Neuronal stem cell (in vitro differentiated cells): ENCODE data around the gene ZGLP1.

Experiments
- DNase-seq: peaks from one replicate; pipeline ENCODE4 v3.0.0-alpha.2; 2013; ENCODE audit warnings: low spot score
- H2AFZ ChIP-seq: one replicate; pipeline ENCODE4 v1.6.1; 2013; ENCODE audit warnings: mild to moderate bottlenecking, low read length, inconsistent platforms
- H2AK5ac ChIP-seq: 2 replicates; pipeline ENCODE4 v1.6.1; 2013; ENCODE audit warnings: low read depth, mild to moderate bottlenecking, inconsistent platforms, low read length, moderate library complexity, mixed read lengths
- H2BK120ac ChIP-seq: 2 replicates; pipeline ENCODE4 v1.6.1; 2013; ENCODE audit warnings: low read depth, mild to moderate bottlenecking, inconsistent platforms, low read length, moderate library complexity, mixed read lengths
- H2BK12ac ChIP-seq: one replicate; pipeline ENCODE4 v1.6.1; 2013; ENCODE audit warnings: low read length, inconsistent platforms
- H2BK15ac ChIP-seq: 2 replicates; pipeline ENCODE4 v1.6.1; 2013; ENCODE audit warnings: mild to moderate bottlenecking, low read length, inconsistent platforms, mixed read lengths
- H2BK5ac ChIP-seq: one replicate; pipeline ENCODE4 v1.6.1; 2013; ENCODE audit warnings: inconsistent platforms, mild to moderate bottlenecking, low read length, moderate library complexity
- H3K14ac ChIP-seq: one replicate; pipeline ENCODE4 v1.6.1; 2013; ENCODE audit warnings: low read length, inconsistent platforms
- H3K18ac ChIP-seq: 2 replicates; pipeline ENCODE4 v1.6.1; 2013; ENCODE audit warnings: low read length, inconsistent platforms
- H3K23ac ChIP-seq: 2 replicates; pipeline ENCODE4 v1.6.1; 2013; ENCODE audit warnings: low read depth, mild to moderate bottlenecking, mixed read lengths, low read length, inconsistent platforms; ENCODE audit not compliant: poor library complexity
- H3K27ac ChIP-seq: replicated peaks from 3 replicates; pipeline ENCODE4 v1.5.1; 2013; ENCODE audit warnings: low read length, inconsistent platforms
- H3K27me3 ChIP-seq, 3 experiments: 2 replicates each; pipeline ENCODE4 v1.6.1; 2013; ENCODE audit warnings: low read length in 3 of 3, mild to moderate bottlenecking in 2 of 3, inconsistent platforms in 1 of 3, low read depth in 1 of 3, mixed read lengths in 1 of 3, moderate library complexity in 1 of 3; ENCODE audit not compliant: control insufficient read depth in 3 of 3, insufficient read depth in 3 of 3
- H3K36me3 ChIP-seq, 2 donors: replicated peaks in 1 of 2; 2 replicates each; pipeline ENCODE4 v1.6.1; 2013; ENCODE audit warnings: low read length in 2 of 2; ENCODE audit not compliant: control insufficient read depth in 2 of 2, insufficient read depth in 2 of 2
- H3K4ac ChIP-seq: 2 replicates; pipeline ENCODE4 v1.6.1; 2013; ENCODE audit warnings: inconsistent platforms, mild to moderate bottlenecking, low read length, moderate library complexity
- H3K4me1 ChIP-seq, 2 donors: 1 replicate in 1 of 2; 2 replicates in 1 of 2; pipeline ENCODE4 v1.6.1; 2013; ENCODE audit warnings: low read length in 2 of 2, low read depth in 1 of 2; ENCODE audit not compliant: control insufficient read depth in 2 of 2, insufficient read depth in 1 of 2
- H3K4me2 ChIP-seq: one replicate; pipeline ENCODE4 v1.6.1; 2013; ENCODE audit warnings: mild to moderate bottlenecking, low read length, inconsistent platforms; ENCODE audit not compliant: insufficient read depth, poor library complexity, severe bottlenecking
- H3K4me3 ChIP-seq, 2 donors: 2 replicates each; pipeline ENCODE4 v1.5.1; 2013; ENCODE audit warnings: low read length in 2 of 2, mild to moderate bottlenecking in 2 of 2, inconsistent platforms in 1 of 2, moderate library complexity in 1 of 2
- H3K79me1 ChIP-seq: one replicate; pipeline ENCODE4 v1.6.1; 2013; ENCODE audit warnings: low read depth, mild to moderate bottlenecking, inconsistent platforms, low read length, moderate library complexity
- H3K9ac ChIP-seq: one replicate; pipeline ENCODE4 v1.6.1; 2013; ENCODE audit warnings: mild to moderate bottlenecking, low read depth, low read length, inconsistent platforms; ENCODE audit not compliant: poor library complexity
- H3K9me3 ChIP-seq, 2 donors: replicated peaks in 1 of 2; 2 replicates each; pipeline versions ENCODE3 to v1.6.1; 2013; ENCODE audit warnings: low read length in 2 of 2, mild to moderate bottlenecking in 2 of 2, inconsistent platforms in 1 of 2, low read depth in 1 of 2, mixed read lengths in 1 of 2, moderate library complexity in 1 of 2; ENCODE audit not compliant: control insufficient read depth in 2 of 2, insufficient read depth in 1 of 2
- H4K8ac ChIP-seq: one replicate; pipeline ENCODE4 v1.6.1; 2013; ENCODE audit warnings: low read depth, mild to moderate bottlenecking, inconsistent platforms, low read length, moderate library complexity
- H4K91ac ChIP-seq: one replicate; pipeline ENCODE4 v1.6.1; 2013; ENCODE audit warnings: low read length, low read depth, mild to moderate bottlenecking, inconsistent platforms; ENCODE audit not compliant: poor library complexity
- WGBS, 2 donors: extraction: QIAGEN DNeasy Blood & Tissue Kit; methylation state at CpG; one replicate each; pipeline ENCODE4 v1.1.7; 2013; ENCODE audit warnings: missing lambda C conversion rate in 2 of 2, mixed read lengths in 1 of 2; ENCODE audit not compliant: insufficient read length in 2 of 2, insufficient replicate concordance in 1 of 2; ENCODE audit errors: extremely low coverage in 2 of 2; 5-methylcytosine and 5-hydroxymethylcytosine counted together

The ZGLP1 gene

GRCh38 chr19:10334588-10335351, 25.2 kb upstream of the ZGLP1 start:
- Histone ChIP-seq H2AK5ac (peak overlapping the region; percentile 93), H4K8ac (no peak overlapping the region), H2BK15ac (peak overlapping the region; percentile 75), H3K27me3 (peaks cover 0 to 4% (median 0%) of the 10 kb centered on the region in 3 experiments), H3K27ac (no peak overlapping the region), H3K79me1 (peaks cover 15% of the 10 kb centered on the region), H3K23ac (peak overlapping the region; percentile 93), H3K4me2 (peak overlapping the region; percentile 89), H3K18ac (peak overlapping the region; percentile 85), H3K9ac (peak overlapping the region; percentile 88), H4K91ac (no peak overlapping the region), H3K36me3 (peaks cover 11 to 23% of the 10 kb centered on the region in 2 donors), H2BK12ac (peak overlapping the region; percentile 41), H3K9me3 (no peaks in the 10 kb centered on the region), H3K14ac (peak overlapping the region; percentile 98), H3K4ac (peak overlapping the region; percentile 98), H3K4me3 (peak overlapping the region; percentile 76 to 82), H3K4me1 (peaks cover 12 to 16% of the 10 kb centered on the region in 2 donors), H2BK120ac (peak overlapping the region; percentile 81), H2AFZ (no peak overlapping the region), H2BK5ac (peak overlapping the region; percentile 44)
- no CpG with 5 or more reads among the region's 59 CpGs for WGBS, 2 donors
- DNase-seq: peak; percentile 88

DNA sequence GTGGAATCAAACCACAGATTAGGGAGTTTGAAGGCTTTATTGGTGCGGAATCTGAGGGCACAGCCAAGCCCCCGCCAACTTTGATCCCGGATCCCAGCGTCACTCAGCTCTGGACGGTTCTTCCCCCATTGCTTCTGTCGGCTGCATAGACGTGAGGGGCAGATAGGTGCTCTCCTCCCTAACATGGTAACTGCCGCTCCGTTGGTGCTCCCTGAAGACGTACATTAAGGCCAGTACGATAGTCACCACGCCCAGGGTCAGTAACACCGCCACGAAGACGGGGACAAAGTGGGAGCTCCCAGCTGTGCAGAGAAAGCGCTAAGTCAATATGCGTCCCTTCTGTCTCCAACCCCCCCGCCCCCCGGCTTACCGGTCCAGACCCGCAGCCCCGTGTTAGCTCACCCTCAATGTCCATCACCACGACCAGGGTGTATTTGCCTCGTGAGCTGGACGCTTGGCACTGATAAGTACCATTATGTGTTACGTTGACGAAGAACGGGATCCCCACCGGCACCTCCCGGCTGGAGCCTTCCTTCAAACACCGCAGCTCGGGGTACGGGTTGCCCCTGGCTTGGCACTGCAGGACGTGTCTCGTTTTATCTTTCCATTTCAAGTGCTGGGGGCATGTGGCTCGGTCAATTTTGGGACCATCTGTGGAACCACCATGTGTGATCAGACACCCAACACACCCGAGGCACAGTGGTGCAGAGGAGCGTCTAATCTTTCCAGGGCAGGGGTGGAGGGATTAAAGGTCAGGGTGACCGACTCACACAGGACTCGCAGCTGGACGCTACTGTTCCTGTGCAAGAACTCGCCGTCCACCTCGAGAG, 24.4 kb upstream of the ZGLP1 start:
- no CpG with 5 or more reads among the region's 44 CpGs for WGBS, 2 donors
- Histone ChIP-seq H3K23ac (peak overlapping the region; percentile 93), H3K14ac (peak overlapping the region; percentile 94), H3K4ac (peak overlapping the region; percentile 98), H3K27me3 (peaks cover 0 to 4% (median 0%) of the 10 kb centered on the region in 3 experiments), H4K91ac (no peak overlapping the region), H4K8ac (no peak overlapping the region), H3K4me3 (peak overlapping the region; percentile 76 to 82), H3K9ac (peak overlapping the region; percentile 88), H2AK5ac (peak overlapping the region; percentile 77), H2BK120ac (peak overlapping the region; percentile 82), H3K27ac (no peak overlapping the region), H3K18ac (peak overlapping the region; percentile 89), H2BK15ac (peak overlapping the region; percentile 83), H3K4me1 (peaks cover 12 to 16% of the 10 kb centered on the region in 2 donors), H3K9me3 (no peaks in the 10 kb centered on the region), H2BK5ac (peak overlapping the region; percentile 44), H3K36me3 (peaks cover 19 to 31% of the 10 kb centered on the region in 2 donors), H3K4me2 (peak overlapping the region; percentile 89), H2BK12ac (no peak overlapping the region), H3K79me1 (peaks cover 21% of the 10 kb centered on the region), H2AFZ (peak overlapping the region; percentile 85)
- DNase-seq: no peak

DNA sequence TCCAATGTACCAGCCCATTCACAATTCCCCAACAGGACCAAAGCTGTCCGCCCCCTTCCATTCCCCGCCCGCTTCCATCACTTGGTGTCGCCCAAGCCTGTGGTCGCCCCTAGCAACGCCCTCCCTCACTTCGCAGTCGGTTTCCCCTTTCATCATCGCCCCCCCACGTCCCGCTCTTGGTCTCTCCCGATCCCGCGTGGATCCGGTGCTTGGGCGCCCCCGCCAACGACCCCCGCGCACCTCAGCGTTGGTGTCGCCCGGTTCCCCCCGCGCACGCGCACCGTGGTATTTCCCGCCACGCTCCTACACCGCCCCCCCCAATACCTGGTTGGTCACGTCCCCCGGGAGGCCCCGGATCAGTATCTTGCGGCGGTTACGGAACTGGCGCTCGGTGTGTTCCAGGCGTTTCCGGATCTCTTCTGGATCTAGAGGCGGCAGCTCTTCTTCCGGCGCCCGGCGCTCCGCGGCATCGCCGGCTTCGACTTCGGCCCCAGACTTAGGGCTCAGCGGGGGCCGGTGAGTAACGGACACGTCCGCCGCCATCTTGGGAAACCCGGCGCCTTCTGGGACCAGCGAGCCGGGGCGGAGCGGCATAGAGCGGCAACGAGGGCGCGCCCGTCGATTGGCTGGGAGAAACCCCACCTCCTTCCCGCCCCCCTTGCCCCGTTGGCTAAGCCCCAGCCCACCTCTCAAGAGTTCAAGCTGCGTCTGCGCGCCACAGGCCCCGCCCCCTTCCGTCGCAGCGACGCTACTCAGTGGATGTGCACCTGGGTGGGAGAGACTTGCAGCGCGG, 23.5 kb upstream of the ZGLP1 start, which contains the start of gene RAVER1:
Gene RAVER1 (minus strand): TSS at position 565 of the 793 bp plus-strand sequence. CDS start 22 bp downstream, at position 543.
- no CpG with 5 or more reads among the region's 82 CpGs for WGBS, 2 donors
- Histone ChIP-seq H3K9ac (peak within 1 kb of the TSS; percentile 91), H4K91ac (no peak within 1 kb of the TSS), H2BK5ac (peak within 1 kb of the TSS; percentile 72), H3K23ac (peak within 1 kb of the TSS; percentile 93), H2AK5ac (peak within 1 kb of the TSS; percentile 77), H3K14ac (peak within 1 kb of the TSS; percentile 94), H2BK15ac (peak within 1 kb of the TSS; percentile 83), H3K4me2 (peak within 1 kb of the TSS; percentile 89), H2BK120ac (peak within 1 kb of the TSS; percentile 82), H2BK12ac (no peak within 1 kb of the TSS), H3K27ac (peak within 1 kb of the TSS; percentile 92), H3K4me3 (peak within 1 kb of the TSS; percentile 76 to 88), H3K9me3 (no peaks in the 10 kb centered on the region), H3K79me1 (peaks cover 24% of the 10 kb centered on the region), H3K36me3 (peaks cover 27 to 39% of the 10 kb centered on the region in 2 donors), H3K4ac (no peak within 1 kb of the TSS), H3K4me1 (peaks cover 12 to 16% of the 10 kb centered on the region in 2 donors), H4K8ac (no peak within 1 kb of the TSS), H3K27me3 (peaks cover 0 to 4% (median 0%) of the 10 kb centered on the region in 3 experiments), H2AFZ (peak within 1 kb of the TSS; percentile 85), H3K18ac (peak within 1 kb of the TSS; percentile 98)
- peak; percentile 96 for DNase-seq
